ENCODE measurements around the gene HTR4. TPM values are rescaled to one million over a fixed set of nuclear protein-coding genes. Genes with fewer than 3 reads are reported as not detected.

HTR4 gene
- total RNA-seq, 2 donors from 2014 or later: 7.5 to 8.9 TPM

- Histone ChIP-seq H3K9ac (ENCODE audit: low read depth in 2 of 2, low read length in 2 of 2) (no peak overlapping the region), H3K36me3 (no peaks in the 10 kb centered on the region), H3K27ac (no peak overlapping the region), H3K9me3 (no peaks in the 10 kb centered on the region), H3K27me3 (no peaks in the 10 kb centered on the region), H3K4me3 (no peak overlapping the region), H3K4me1 (no peaks in the 10 kb centered on the region)
- no peak for TF ChIP-seq CTCF (IDR thresholded peaks at IDR 0.05)
- intact Hi-C loops (cut with DNase I): no loop called here
- DNase-seq: no peak
Observed at GRCh38 chr5:148452499-148453193, 201.7 kb downstream of the HTR4 start.

GRCh38 chr5:148446611-148447010 is 207.7 kb downstream of the HTR4 start:
- H3K27me3 ChIP-seq: no peaks in the 10 kb centered on the region
- no peak overlapping the region for H3K4me3 ChIP-seq
- H3K27ac ChIP-seq: no peak overlapping the region
- no peak for TF ChIP-seq CTCF (IDR thresholded peaks at IDR 0.05)
- H3K4me1 ChIP-seq: peaks cover 4% of the 10 kb centered on the region
- intact Hi-C loops (cut with DNase I): loop anchor here (10.0 kb wide), 2 partner anchors 272 to 588 kb away; no protein-coding TSS in a partner anchor
- H3K9me3 ChIP-seq: no peaks in the 10 kb centered on the region
- H3K36me3 ChIP-seq: no peaks in the 10 kb centered on the region
- H3K9ac ChIP-seq (ENCODE audit: low read depth in 2 of 2, low read length in 2 of 2): peak overlapping the region in 1 of 2 donors; percentile 5
- no peak for DNase-seq

- intact Hi-C loops (cut with DNase I): loop anchor here (2.0 to 10.0 kb wide), 3 partner anchors 271 to 589 kb away; no protein-coding TSS in a partner anchor
- peaks cover 4% of the 10 kb centered on the region for H3K4me1 ChIP-seq
- no peaks in the 10 kb centered on the region for H3K9me3 ChIP-seq
Observed at GRCh38 chr5:148445578-148445977, 208.7 kb downstream of the HTR4 start.

GRCh38 chr5:148443998-148444397 is 210.3 kb downstream of the HTR4 start:
- Histone ChIP-seq H3K36me3 (no peaks in the 10 kb centered on the region), H3K4me3 (no peak overlapping the region), H3K27ac (no peak overlapping the region), H3K9me3 (no peaks in the 10 kb centered on the region), H3K9ac (ENCODE audit: low read depth in 2 of 2, low read length in 2 of 2) (no peak overlapping the region), H3K4me1 (peaks cover 4% of the 10 kb centered on the region), H3K27me3 (no peaks in the 10 kb centered on the region)
- peak; percentile 74 for DNase-seq
- intact Hi-C loops (cut with DNase I): loop anchor here (2.0 to 10.0 kb wide), 3 partner anchors 269 to 591 kb away; no protein-coding TSS in a partner anchor
- peak; percentile 52 for TF ChIP-seq CTCF (IDR thresholded peaks at IDR 0.05)

More at GRCh38 chr5:148445578-148445977, 208.7 kb downstream of the HTR4 start:
- DNase-seq: no peak
- H3K27me3 ChIP-seq: no peaks in the 10 kb centered on the region
- no peaks in the 10 kb centered on the region for H3K36me3 ChIP-seq
- H3K27ac ChIP-seq: no peak overlapping the region
- H3K4me3 ChIP-seq: no peak overlapping the region
- TF ChIP-seq CTCF (IDR thresholded peaks at IDR 0.05): no peak
- no peak overlapping the region for H3K9ac ChIP-seq (ENCODE audit: low read depth in 2 of 2, low read length in 2 of 2)

- Histone ChIP-seq H3K27ac (no peak overlapping the region), H3K36me3 (no peaks in the 10 kb centered on the region), H3K9ac (ENCODE audit: low read depth in 2 of 2, low read length in 2 of 2) (no peak overlapping the region), H3K27me3 (no peaks in the 10 kb centered on the region), H3K9me3 (no peaks in the 10 kb centered on the region), H3K4me3 (no peak overlapping the region), H3K4me1 (peaks cover 4% of the 10 kb centered on the region)
- TF ChIP-seq CTCF (IDR thresholded peaks at IDR 0.05): no peak
- intact Hi-C loops (cut with DNase I): loop anchor here (10.0 kb wide), 2 partner anchors 268 to 592 kb away; no protein-coding TSS in a partner anchor
- no peak for DNase-seq
Observed at GRCh38 chr5:148443241-148443640, 211.1 kb downstream of the HTR4 start.
